ENCODE measurements around the gene CBLN3. TPM values are rescaled to one million over a fixed set of nuclear protein-coding genes. Genes with fewer than 3 reads are reported as not detected.

CBLN3 gene
- total and polyA plus RNA-seq, 7 donors, result 0.38 to 1.5 (median 0.70) TPM

DNA sequence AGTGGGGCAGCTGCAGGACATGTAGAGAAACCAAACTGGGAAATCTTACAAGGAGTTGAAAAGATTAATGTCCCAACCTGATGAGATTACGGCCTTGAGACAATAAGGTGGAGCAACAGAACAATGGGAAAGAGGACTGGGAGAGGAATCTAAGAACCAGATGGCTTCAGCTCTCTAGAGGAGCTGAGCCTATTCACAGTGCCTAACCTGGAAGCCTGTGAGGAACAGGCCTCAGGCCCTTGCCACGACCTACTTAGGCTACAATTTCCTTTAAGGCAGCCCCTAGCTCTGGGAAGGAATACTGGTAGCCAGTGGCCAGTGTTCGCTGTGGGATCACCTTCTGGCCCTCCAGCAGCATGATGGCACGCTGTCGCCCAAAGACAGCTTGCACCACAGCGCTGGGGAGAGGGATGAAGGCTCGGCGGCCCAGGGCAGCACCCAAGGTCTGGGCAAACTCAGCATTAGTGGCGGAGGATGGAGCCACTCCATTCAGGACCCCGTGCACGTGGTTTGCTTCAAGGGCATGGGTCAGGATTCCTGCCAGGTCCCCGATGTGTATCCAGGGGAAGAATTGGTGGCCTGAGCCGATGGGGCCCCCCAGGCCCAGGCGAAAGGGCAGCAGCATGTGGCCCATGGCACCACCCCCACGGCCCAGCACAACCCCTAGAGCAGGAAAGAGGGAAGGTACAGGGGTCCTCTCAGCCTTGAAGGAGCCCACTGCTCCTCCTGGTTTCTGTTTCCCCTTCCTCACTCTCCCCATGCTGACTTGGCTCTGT, 10.6 kb upstream of the CBLN3 start:
- intact Hi-C loops (cut with DNase I), result loop anchor here (5.0 to 10.0 kb wide), 3 partner anchors 195 to 1523 kb away; partner anchors contain the start of genes TINF2 (in 2 of the 2) and RBM23 (in 1 of the 2)
- H3K27me3 ChIP-seq (ENCODE audit: insufficient read depth in 3 of 3, low read length in 2 of 3), result peaks cover 0 to 8% (median 0%) of the 10 kb centered on the region in 3 donors
- ATAC-seq (no peak), DNase-seq (peak in 1 of 2 donors; percentile 55)
- H3K4me3 ChIP-seq, result no peak overlapping the region
- peak overlapping the region; percentile 40 for H3K27ac ChIP-seq
- H3K36me3 ChIP-seq (ENCODE audit: insufficient read depth in 1 of 2, low read depth in 1 of 2), result peaks cover 0 to 67% of the 10 kb centered on the region in 2 donors
- peaks cover 35% of the 10 kb centered on the region for H3K4me1 ChIP-seq
- H3K9me3 ChIP-seq, result no peaks in the 10 kb centered on the region
- WGBS, 3 donors, result 60 to 69% (median 69%) methylated on average over 14 to 15 of the region's 15 CpGs
- TF ChIP-seq, protein P1, sequence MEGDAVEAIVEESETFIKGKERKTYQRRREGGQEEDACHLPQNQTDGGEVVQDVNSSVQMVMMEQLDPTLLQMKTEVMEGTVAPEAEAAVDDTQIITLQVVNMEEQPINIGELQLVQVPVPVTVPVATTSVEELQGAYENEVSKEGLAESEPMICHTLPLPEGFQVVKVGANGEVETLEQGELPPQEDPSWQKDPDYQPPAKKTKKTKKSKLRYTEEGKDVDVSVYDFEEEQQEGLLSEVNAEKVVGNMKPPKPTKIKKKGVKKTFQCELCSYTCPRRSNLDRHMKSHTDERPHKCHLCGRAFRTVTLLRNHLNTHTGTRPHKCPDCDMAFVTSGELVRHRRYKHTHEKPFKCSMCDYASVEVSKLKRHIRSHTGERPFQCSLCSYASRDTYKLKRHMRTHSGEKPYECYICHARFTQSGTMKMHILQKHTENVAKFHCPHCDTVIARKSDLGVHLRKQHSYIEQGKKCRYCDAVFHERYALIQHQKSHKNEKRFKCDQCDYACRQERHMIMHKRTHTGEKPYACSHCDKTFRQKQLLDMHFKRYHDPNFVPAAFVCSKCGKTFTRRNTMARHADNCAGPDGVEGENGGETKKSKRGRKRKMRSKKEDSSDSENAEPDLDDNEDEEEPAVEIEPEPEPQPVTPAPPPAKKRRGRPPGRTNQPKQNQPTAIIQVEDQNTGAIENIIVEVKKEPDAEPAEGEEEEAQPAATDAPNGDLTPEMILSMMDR (IDR thresholded peaks at IDR 0.05), result no peak

DNA sequence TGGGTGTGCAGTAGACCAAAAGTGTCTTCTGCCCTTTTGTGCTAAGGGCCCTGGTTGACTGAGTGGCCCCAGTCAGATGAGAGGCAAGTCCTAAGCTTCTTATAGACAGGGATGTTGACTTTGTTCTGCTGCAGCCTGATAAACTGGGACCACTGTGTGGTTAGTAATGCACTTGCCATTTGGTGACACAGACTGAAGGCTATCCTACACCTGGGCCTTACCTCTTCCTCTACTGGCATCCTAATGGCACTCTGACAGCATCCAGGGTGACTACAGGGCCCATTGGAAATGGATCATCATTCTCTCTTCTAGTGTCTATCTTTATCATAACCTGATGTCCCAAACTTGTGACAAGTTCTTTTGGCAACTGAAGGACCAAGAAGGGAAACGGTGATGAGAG, 9.8 kb upstream of the CBLN3 start:
- Histone ChIP-seq H3K36me3 (ENCODE audit: insufficient read depth in 1 of 2, low read depth in 1 of 2) (peaks cover 0 to 72% of the 10 kb centered on the region in 2 donors), H3K27ac (no peak overlapping the region), H3K9me3 (no peaks in the 10 kb centered on the region), H3K27me3 (ENCODE audit: insufficient read depth in 3 of 3, low read length in 2 of 3) (peaks cover 0 to 3% (median 0%) of the 10 kb centered on the region in 3 donors), H3K4me1 (peaks cover 35% of the 10 kb centered on the region), H3K4me3 (no peak overlapping the region)
- WGBS, 3 donors, result 15 to 30% (median 24%) methylated on average over 1 of the region's 1 CpG
- intact Hi-C loops (cut with DNase I), result loop anchor here (5.0 to 10.0 kb wide), 3 partner anchors 194 to 1522 kb away; partner anchors contain the start of genes TINF2 (in 2 of the 2) and RBM23 (in 1 of the 2)
- no peak for ATAC-seq
- no peak for DNase-seq
- TF ChIP-seq, protein P1 (IDR thresholded peaks at IDR 0.05), result no peak

DNA sequence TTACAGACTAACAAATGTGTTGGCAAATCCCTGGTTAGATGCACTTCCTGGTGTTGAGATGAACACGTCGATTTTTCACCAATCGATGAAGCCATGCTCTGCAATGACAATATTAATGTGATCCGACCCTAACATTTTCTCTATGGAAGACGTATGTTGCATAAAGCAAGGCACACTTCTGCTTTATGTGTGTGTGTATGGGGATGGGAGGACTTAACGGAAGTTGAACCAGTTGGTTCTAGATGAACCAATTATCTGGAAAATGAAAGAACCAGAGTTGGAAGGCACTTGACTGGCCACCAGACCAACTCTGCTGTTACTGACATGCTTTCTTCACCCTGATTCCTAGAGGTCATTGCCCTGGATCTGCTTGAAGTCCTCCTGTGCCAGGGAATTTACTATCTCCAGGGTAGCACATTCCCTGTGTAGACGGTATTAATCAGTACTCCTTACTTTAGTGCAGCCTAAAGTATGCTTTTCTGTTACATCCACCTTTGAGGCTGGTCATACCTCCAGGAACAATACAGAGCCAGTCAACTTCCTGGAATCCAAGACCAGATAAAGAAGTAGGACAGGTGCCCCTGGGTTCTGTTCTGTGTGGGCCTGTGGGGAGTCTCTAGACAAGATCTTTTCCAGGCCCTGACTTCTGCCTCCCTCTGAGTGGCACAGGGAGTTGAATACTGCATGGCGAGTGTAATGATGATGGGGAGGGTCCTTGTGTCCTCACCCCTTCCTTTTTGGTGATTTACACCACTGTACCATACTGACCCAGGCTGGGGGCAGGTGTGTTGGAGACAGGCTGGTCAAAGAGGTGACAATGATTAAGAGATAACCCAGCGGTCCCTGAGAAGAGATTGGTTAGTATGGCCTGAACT, 9.0 kb upstream of the CBLN3 start:
- Histone ChIP-seq H3K9me3 (no peaks in the 10 kb centered on the region), H3K36me3 (ENCODE audit: insufficient read depth in 1 of 2, low read depth in 1 of 2) (peaks cover 0 to 80% of the 10 kb centered on the region in 2 donors), H3K4me3 (no peak overlapping the region), H3K27me3 (ENCODE audit: insufficient read depth in 3 of 3, low read length in 2 of 3) (no peaks in the 10 kb centered on the region), H3K4me1 (peaks cover 35% of the 10 kb centered on the region), H3K27ac (no peak overlapping the region)
- intact Hi-C loops (cut with DNase I), result loop anchor here (5.0 to 10.0 kb wide), 3 partner anchors 194 to 1521 kb away; partner anchors contain the start of genes TINF2 (in 2 of the 2) and RBM23 (in 1 of the 2)
- ATAC-seq, result no peak
- TF ChIP-seq, protein P1 (IDR thresholded peaks at IDR 0.05), result no peak
- WGBS, 3 donors, result 53 to 64% (median 54%) methylated on average over 9 of the region's 9 CpGs
- no peak for DNase-seq

DNA sequence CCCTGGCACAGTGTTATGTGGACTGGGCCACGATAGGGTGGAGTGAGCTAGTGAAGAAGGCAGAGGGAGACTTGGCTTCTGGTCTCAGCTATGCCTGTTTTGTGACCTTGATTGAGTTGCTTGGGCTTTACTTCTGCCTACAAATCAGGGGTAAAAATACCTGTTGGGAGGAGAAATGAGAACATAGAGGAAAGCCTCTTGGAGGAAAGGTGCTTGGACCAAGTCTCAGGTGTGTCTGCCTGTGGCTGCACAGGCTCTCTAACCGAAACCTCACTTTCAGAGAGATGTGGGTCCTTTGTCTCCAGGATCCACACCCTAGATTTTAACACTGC, 8.2 kb upstream of the CBLN3 start:
- intact Hi-C loops (cut with DNase I), result loop anchor here (5.0 to 10.0 kb wide), 3 partner anchors 193 to 1520 kb away; partner anchors contain the start of genes TINF2 (in 2 of the 2) and RBM23 (in 1 of the 2)
- WGBS, 3 donors, result 53 to 64% (median 59%) methylated on average over 2 of the region's 2 CpGs

More for the DNA sequence above, 8.2 kb upstream of the CBLN3 start:
- Histone ChIP-seq H3K9me3 (no peaks in the 10 kb centered on the region), H3K27ac (no peak overlapping the region), H3K4me3 (no peak overlapping the region), H3K27me3 (ENCODE audit: insufficient read depth in 3 of 3, low read length in 2 of 3) (no peaks in the 10 kb centered on the region), H3K36me3 (ENCODE audit: insufficient read depth in 1 of 2, low read depth in 1 of 2) (peaks cover 0 to 87% of the 10 kb centered on the region in 2 donors), H3K4me1 (peaks cover 35% of the 10 kb centered on the region)
- TF ChIP-seq, protein P1 (IDR thresholded peaks at IDR 0.05), result no peak
- DNase-seq (no peak), ATAC-seq (no peak)
